SK-N-MC (cell line): ENCODE measurements around the gene DLGAP4.

Source experiments
- DNase-seq: peaks from one replicate; pipeline ENCODE4 v3.0.0-alpha.2; 2011; ENCODE audit warnings: low read depth, low spot score
- H3K27ac ChIP-seq: fragments of 200-600 bp; sonication (generic); 2 replicates; pipeline ENCODE4 v1.5.1; 2016; ENCODE audit warnings: mixed run types
- H3K36me3 ChIP-seq: fragments of 200-600 bp; sonication (generic); 2 replicates; pipeline ENCODE4 v1.6.1; 2017; ENCODE audit warnings: antibody characterized with exemption, low read length, mixed read lengths; ENCODE audit not compliant: insufficient read depth
- H3K4me3 ChIP-seq: fragments of 200-600 bp; sonication (generic); 2 replicates; pipeline ENCODE4 v1.5.1; 2016
- H3K9ac ChIP-seq: fragments of 200-600 bp; sonication (generic); 2 replicates; pipeline ENCODE4 v1.8.0; 2017; ENCODE audit warnings: mixed run types, mixed read lengths; ENCODE audit not compliant: insufficient read length
- H3K9me3 ChIP-seq: fragments of 200-600 bp; sonication (generic); 2 replicates; pipeline ENCODE4 v1.6.1; 2017; ENCODE audit warnings: low read depth, mild to moderate bottlenecking, antibody characterized with exemption, low read length, moderate library complexity, mixed read lengths
- EZH2 ChIP-seq: fragments of 200-600 bp; sonication (generic); IDR thresholded peaks from one replicate; pipeline ENCODE4 v1.6.1; 2017; ENCODE audit warnings: antibody characterized with exemption
- FOXP2 ChIP-seq: optimal IDR thresholded peaks from 2 replicates; pipeline ENCODE3; 2011; ENCODE audit warnings: mild to moderate bottlenecking, moderate library complexity; ENCODE audit not compliant: insufficient read depth; ENCODE audit errors: extremely low read length, control extremely low read depth
- POLR2AphosphoS5 ChIP-seq: IDR thresholded peaks from 2 replicates; pipeline ENCODE4 v1.6.1; 2012; ENCODE audit warnings: mild to moderate bottlenecking, low read depth, low read length, borderline replicate concordance

DLGAP4 gene

DNA sequence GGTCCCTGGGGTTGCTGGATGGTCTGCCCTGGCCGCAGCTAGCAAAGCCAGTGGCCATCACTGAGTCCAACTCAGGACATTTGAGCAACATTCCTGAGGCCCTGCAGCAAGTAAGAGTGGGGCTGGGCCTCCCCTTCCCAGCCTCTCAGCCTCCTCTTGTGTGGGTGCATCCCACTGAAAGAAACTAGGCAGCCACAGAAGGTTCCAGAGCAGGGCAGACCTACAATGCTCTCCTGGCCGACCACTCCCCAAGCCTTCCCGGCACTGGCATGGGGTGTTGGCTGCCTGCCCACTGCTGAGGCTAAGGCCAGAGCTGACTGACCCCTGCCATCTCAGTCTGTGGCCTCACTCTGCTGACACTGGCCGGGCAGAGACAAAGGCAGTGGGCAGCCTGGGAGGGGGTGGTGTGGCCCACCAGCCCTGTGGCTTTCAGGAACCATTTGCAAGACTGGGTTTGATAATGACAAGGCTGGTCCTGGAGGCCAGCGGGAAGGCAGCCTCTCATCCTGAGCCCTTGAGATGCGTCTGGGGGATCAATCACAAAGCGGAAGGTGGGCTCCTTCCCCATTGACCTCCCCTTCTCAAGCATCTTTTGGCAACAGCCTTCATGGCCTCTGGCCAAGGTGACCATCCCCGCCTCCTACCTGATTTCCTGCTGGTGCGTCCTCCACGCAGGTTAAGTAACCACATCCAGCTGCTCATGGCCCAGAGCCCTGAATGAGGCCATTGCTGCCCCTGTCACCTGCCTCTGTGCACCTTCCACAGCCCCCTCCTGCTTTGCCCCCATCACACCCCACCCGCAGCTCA lies 9.6 kb downstream of the DLGAP4 start:
- no peaks in the 10 kb centered on the region for H3K36me3 ChIP-seq
- H3K9ac ChIP-seq = no peak overlapping the region
- TF ChIP-seq POLR2AphosphoS5 (no peak), FOXP2 (no peak), EZH2 (no peak)
- no peak overlapping the region for H3K4me3 ChIP-seq
- H3K9me3 ChIP-seq = no peaks in the 10 kb centered on the region
- no peak overlapping the region for H3K27ac ChIP-seq
- no peak for DNase-seq

- Histone ChIP-seq H3K4me3 (no peak overlapping the region), H3K27ac (no peak overlapping the region), H3K9ac (no peak overlapping the region), H3K9me3 (no peaks in the 10 kb centered on the region), H3K36me3 (no peaks in the 10 kb centered on the region)
- no peak for DNase-seq
- TF ChIP-seq POLR2AphosphoS5 = no peak
- TF ChIP-seq EZH2 = no peak
- TF ChIP-seq FOXP2 = no peak
These were observed 11.5 kb downstream of the DLGAP4 start for GRCh38 chr20:36317675-36318074.

GRCh38 chr20:36318166-36318565 lies 12.0 kb downstream of the DLGAP4 start:
- Histone ChIP-seq H3K9me3 (no peaks in the 10 kb centered on the region), H3K9ac (no peak overlapping the region), H3K4me3 (no peak overlapping the region), H3K27ac (no peak overlapping the region), H3K36me3 (no peaks in the 10 kb centered on the region)
- TF ChIP-seq FOXP2 (no peak), POLR2AphosphoS5 (no peak), EZH2 (no peak)
- no peak for DNase-seq

- no peak overlapping the region for H3K9ac ChIP-seq
- H3K4me3 ChIP-seq = no peak overlapping the region
- no peaks in the 10 kb centered on the region for H3K9me3 ChIP-seq
- H3K27ac ChIP-seq = no peak overlapping the region
- DNase-seq = no peak
- H3K36me3 ChIP-seq = no peaks in the 10 kb centered on the region
- TF ChIP-seq EZH2 (no peak), POLR2AphosphoS5 (no peak), FOXP2 (no peak)
These were observed 13.5 kb downstream of the DLGAP4 start for GRCh38 chr20:36319356-36320260.

- TF ChIP-seq FOXP2 = no peak
- TF ChIP-seq EZH2 = no peak
- TF ChIP-seq POLR2AphosphoS5 = no peak
- Histone ChIP-seq H3K4me3 (no peak overlapping the region), H3K9me3 (no peaks in the 10 kb centered on the region), H3K27ac (no peak overlapping the region), H3K36me3 (no peaks in the 10 kb centered on the region), H3K9ac (no peak overlapping the region)
- no peak for DNase-seq
These were observed 14.2 kb downstream of the DLGAP4 start for GRCh38 chr20:36320261-36320897.

DNA sequence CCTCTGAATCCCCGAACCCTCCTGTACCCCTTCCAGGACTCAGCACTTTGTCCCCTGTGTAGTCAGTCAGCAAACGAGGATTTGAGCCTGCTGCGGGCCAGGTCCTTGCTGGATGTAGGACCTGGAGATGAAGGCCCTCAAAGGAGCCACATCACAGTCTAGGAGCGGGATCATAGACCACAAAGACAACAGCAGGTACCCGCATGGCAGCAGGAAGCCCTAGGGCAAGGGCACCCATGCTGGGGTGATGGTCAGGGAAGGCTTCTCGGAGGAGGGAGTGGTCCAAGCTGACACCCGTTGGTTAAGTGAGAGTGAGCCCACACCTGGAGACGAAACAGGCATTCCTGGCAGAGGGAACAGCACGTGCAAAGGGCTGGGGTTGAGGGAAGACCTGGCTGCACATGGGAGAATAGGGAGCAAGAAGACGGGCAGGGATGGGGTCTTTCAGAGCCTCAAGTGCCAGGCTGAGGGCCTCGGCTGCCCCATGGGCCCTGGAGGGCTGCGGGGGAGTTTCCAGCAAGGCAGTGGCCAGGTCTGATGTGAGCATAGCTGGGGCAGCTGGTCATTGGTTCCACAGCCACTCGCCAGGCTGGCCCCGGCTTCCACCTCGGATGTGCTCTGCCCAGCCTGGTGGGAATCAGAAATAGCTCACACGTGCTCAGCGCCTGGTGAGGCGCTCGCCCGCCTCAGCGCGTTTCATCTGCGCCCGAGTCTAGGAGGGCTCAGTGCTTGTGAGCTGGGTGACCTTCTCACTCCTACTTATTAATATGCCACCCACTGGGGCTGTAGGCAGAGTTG lies 15.0 kb downstream of the DLGAP4 start:
- no peak overlapping the region for H3K4me3 ChIP-seq
- no peaks in the 10 kb centered on the region for H3K9me3 ChIP-seq
- H3K36me3 ChIP-seq = no peaks in the 10 kb centered on the region
- no peak for DNase-seq
- TF ChIP-seq FOXP2 (no peak), EZH2 (no peak), POLR2AphosphoS5 (no peak)
- no peak overlapping the region for H3K27ac ChIP-seq
- H3K9ac ChIP-seq = no peak overlapping the region

- H3K9ac ChIP-seq = no peak overlapping the region
- TF ChIP-seq EZH2 (no peak), FOXP2 (no peak), POLR2AphosphoS5 (no peak)
- H3K27ac ChIP-seq = no peak overlapping the region
- no peak for DNase-seq
- H3K36me3 ChIP-seq = no peaks in the 10 kb centered on the region
- H3K9me3 ChIP-seq = no peaks in the 10 kb centered on the region
- no peak overlapping the region for H3K4me3 ChIP-seq
These were observed 16.0 kb downstream of the DLGAP4 start for GRCh38 chr20:36322131-36322530.

- H3K4me3 ChIP-seq = no peak overlapping the region
- TF ChIP-seq EZH2 (no peak), FOXP2 (no peak), POLR2AphosphoS5 (no peak)
- no peak overlapping the region for H3K9ac ChIP-seq
- H3K9me3 ChIP-seq = no peaks in the 10 kb centered on the region
- H3K36me3 ChIP-seq = no peaks in the 10 kb centered on the region
- no peak overlapping the region for H3K27ac ChIP-seq
- DNase-seq = no peak
These were observed 24.0 kb downstream of the DLGAP4 start for GRCh38 chr20:36330091-36330490.
